ENCODE results near the gene SYNE1.
"Not testable (repeated sequence)": the region's sequence is repeated elsewhere in the genome, so short reads cannot be mapped to it uniquely, and the experiment has no call there.

The SYNE1 gene, protein sequence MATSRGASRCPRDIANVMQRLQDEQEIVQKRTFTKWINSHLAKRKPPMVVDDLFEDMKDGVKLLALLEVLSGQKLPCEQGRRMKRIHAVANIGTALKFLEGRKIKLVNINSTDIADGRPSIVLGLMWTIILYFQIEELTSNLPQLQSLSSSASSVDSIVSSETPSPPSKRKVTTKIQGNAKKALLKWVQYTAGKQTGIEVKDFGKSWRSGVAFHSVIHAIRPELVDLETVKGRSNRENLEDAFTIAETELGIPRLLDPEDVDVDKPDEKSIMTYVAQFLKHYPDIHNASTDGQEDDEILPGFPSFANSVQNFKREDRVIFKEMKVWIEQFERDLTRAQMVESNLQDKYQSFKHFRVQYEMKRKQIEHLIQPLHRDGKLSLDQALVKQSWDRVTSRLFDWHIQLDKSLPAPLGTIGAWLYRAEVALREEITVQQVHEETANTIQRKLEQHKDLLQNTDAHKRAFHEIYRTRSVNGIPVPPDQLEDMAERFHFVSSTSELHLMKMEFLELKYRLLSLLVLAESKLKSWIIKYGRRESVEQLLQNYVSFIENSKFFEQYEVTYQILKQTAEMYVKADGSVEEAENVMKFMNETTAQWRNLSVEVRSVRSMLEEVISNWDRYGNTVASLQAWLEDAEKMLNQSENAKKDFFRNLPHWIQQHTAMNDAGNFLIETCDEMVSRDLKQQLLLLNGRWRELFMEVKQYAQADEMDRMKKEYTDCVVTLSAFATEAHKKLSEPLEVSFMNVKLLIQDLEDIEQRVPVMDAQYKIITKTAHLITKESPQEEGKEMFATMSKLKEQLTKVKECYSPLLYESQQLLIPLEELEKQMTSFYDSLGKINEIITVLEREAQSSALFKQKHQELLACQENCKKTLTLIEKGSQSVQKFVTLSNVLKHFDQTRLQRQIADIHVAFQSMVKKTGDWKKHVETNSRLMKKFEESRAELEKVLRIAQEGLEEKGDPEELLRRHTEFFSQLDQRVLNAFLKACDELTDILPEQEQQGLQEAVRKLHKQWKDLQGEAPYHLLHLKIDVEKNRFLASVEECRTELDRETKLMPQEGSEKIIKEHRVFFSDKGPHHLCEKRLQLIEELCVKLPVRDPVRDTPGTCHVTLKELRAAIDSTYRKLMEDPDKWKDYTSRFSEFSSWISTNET (N-terminal part only)

GRCh38 chr6:152637296-152638047, at the start of gene SYNE1:
SYNE1 (minus strand) TSS chr6:152637362; CDS start chr6:152628331, 9,031 bp downstream.
- no peak for DNase-seq

DNA sequence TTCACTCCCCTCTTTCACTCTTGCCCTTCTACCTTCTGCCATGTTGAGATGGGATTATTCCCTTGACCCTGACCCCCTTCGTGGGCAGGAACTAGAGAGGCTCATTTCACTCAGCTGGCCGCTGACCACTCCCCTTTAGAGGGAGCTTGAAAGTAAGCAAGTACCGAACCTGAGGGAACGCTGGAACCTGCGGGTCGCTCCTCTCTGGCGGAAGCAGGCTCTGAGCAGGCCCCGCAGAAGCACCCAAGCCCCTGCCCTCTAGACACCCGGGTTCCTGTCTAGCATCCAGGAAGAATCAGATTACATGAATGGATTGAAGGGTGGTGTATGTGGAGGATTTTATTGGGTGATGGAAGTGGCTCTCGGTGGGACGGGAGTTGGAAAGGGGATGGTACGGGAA, 48.7 kb upstream of the SYNE1 start:
- no peak for DNase-seq

DNA sequence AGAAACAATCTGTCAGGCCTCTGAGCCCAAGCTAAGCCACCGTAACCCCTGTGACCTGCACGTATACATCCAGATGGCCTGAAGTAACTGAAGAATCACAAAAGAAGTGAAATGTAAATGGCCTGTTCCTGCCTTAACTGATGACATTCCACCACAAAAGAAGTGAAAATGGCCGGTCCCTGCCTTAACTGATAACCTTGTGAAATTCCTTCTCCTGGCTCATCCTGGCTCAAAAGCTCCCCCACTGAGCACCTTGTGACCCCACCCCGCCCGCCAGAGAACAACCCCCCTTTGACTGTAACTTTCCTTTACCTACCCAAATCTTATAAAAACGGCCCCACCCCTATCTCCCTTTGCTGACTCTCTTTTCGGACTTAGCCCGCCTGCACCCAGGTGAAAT, 45.8 kb upstream of the SYNE1 start:
- not testable (repeated sequence) for DNase-seq

GRCh38 chr6:152682141-152682540, 45.0 kb upstream of the SYNE1 start:
- DNase-seq = no peak

- no peak for DNase-seq
Measured at GRCh38 chr6:152680879-152681517, 43.8 kb upstream of the SYNE1 start.

DNA sequence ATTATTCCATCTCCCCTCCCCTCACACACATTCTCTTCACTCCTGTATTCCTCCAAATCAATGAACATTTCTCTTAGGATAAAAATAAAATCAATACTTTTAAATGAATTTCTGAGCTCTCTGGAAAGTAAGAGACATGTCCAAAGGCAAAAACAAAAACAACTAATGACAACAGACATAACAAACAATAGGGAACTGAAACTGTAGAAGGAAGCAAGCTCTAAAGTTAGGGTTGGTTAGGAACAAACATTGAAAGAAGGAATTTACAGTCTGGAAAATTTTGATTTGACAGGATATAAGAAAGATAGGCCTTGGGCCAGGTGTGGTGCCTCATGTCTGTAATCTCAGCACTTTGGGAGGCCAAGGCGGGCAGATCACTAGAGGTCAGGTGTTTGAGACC, 43.0 kb upstream of the SYNE1 start:
- DNase-seq = peak; percentile 32

DNA sequence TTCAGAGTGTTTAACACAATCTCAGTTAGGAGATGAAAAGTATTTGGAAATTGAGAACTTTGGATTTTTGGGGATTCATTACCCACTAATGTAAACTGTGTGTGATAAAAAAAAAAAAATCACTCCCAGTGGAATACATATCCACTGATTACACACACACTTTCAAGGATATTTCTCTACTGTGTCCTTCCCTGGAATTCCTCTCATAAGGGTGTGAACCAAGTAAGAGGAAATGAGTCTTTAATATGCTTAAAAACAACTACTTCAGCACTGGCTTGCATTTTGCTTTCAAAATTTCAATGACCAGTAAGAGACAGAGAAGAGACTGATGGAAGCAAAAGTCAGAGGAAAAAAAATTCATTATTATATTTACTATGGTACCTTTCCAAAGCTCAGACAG, 36.1 kb upstream of the SYNE1 start:
- no peak for DNase-seq

DNA sequence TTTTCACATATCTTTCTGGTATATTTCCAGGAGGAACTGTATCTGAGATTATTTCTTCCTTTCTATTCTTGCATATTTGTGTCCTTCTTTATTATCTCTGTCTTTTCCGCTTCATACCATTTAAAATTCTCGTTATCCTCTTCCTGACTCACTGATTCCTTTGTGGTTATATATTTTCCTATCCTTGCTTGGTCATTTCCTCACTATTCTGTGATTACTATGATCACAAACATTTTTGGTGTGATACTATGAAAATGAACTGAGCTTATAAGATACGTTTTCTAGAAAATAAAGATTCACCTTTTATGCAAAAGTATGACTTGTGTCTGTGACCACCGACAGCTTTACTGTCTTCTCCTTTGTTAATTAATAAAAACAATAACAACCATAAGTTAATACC, 34.0 kb upstream of the SYNE1 start:
- DNase-seq = no peak

GRCh38 chr6:152669895-152670294, 32.7 kb upstream of the SYNE1 start:
- peak; percentile 2 for DNase-seq

DNA sequence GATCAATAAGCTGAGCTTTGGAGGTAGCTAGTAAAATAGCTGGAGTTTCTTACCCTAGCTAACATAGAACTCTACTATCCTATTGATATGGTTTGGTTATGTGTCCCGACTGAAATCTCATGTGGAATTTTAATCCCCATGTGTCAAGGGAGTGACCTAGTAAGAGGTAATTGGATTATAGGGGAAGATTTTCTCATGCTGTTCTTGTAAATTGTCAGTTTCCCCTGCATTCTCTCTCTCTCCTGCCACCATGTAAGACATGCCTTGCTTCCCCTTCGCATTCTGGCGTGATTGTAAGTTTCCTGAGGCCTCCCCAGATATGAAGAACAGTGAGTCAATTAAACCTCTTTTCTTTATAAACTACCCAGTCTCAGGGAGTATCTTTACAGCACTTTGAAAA, 24.6 kb upstream of the SYNE1 start:
- no peak for DNase-seq

- DNase-seq = no peak
Measured at GRCh38 chr6:152651986-152652385, 14.8 kb upstream of the SYNE1 start.

- DNase-seq = no peak
Measured at GRCh38 chr6:152648105-152648504, 10.9 kb upstream of the SYNE1 start.

DNA sequence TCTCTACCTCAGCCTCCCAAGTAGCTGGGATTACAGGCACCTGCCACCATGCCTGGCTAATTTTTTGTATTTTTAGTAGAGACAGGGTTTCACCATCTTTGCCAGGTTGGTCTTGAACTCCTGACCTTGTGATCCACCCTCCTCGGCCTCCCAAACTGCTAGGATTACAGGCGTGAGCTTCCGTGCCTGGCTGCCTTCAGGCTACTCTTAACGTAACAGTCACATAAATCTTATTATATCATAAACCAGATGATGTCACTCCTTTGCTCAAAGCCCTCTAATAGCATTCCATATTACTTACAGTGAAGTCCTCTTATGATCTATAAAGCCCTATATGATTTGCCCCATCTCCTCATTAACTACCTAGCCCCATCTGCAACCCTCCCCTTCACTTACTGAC, 9.6 kb upstream of the SYNE1 start:
- DNase-seq = not testable (repeated sequence)

DNA sequence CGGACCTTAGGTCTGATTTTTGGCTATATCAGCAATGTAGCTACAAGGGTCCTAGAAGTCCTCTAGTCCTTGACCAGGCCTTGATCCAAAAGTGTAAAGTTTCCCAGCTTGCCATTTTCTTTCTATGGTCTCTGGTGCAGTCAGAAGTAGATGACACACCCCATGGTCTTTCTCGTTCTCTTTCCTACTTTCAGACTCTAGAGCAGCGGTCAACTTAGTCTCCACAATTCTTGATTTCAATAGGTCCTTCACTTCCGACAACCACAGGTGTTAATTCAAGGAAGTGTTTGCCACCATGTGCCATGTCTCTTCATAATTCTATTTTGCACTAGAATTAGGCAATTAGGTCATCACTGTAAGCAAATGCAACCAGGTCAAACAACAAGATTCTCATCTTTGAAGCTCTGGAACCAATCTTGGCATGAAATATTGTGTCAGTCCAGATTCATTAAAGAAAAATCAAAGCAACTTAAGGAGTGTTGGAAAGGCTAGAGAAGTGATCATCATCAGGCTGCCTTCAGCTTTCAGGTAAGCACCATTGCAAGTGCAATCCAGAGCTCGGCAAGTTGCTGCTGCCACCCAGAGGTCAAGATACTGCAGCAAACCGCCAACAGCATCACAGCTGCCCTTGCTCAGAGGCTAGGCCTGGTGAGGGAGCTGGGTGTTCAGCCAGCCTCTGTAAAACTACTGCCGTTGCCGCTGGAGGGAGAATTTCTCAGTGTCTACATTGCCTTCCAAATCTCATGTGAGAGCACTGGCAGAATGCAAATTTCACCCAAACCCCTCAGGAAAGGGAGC, 5.6 kb upstream of the SYNE1 start:
- DNase-seq = peak; percentile 52

DNA sequence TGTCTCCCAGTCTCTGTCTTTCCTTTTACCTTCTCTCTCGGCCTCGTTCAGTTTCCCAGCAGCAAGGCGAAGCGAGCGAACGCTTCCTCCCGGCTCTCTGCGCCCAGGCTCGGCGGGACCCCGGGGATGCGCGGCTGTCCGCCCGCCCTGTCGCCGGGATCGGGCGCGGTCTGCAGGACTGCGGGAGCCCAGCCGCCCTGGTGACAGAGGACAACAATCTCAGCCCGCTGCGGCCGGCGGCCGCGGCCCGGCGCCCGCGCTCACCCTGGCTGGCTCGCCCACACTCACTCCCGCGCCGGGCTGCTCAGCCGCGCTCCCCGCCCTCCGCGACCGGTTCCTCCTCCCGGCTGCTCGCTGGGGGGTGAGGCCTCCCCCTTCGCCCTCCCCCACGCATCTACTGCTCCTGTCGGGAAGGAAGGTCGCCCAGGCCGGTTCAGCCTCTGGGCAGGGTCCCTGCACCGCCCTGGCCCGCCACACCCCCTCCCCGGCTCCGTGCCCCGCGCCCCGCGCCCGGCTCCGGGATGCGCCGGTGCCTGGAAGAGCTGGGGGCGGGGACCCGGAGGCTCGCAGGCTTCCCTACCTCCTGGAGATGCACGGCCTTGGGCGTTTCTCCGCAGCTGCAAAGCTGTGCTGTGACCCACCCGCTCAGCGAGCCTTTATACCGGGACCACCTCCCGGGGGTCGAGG, 410 bp downstream of the SYNE1 start:
- DNase-seq = peak; percentile 27

GRCh38 chr6:152636021-152636608, 1.0 kb downstream of the SYNE1 start:
- no peak for DNase-seq

GRCh38 chr6:152634773-152635172, 2.4 kb downstream of the SYNE1 start:
- DNase-seq = peak; percentile 38

- DNase-seq = peak; percentile 70
Measured at GRCh38 chr6:152632121-152632782, 4.9 kb downstream of the SYNE1 start.

GRCh38 chr6:152631376-152631775, 5.8 kb downstream of the SYNE1 start:
- DNase-seq = no peak

DNA sequence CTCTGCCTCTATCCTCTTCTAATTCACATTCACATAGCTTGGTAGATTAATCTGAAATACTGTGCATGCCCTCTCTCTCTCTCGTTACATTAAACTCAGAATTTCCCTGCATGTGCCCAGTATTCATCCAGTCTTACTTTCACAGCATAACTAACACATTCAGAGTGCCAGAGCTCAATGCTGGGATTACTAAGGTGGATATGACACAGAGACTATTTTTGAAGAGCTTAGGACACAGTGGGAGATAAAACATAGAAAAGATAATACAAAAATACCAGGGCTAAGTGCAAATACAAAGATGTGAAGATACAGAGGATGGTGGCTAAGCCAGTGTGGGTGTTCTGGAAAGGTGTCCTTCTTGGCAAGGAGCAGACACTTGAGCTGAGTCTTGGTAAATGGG, 6.3 kb downstream of the SYNE1 start:
- DNase-seq = no peak

All from inflammatory macrophage treated with lipopolysaccharide for 4 hours (primary cell).